Measurements from ENCODE around the gene PGM3.

PGM3 gene

GRCh38 chr6:83231146-83231545 is 38.1 kb upstream of the PGM3 start:
- H3K4me3 ChIP-seq (ENCODE audit: low read depth, low read length): no peak overlapping the region
- CTCF ChIA-PET: interaction anchor here (0.7 to 3.3 kb wide), 6 partner anchors 9 to 305 kb away, joined by 4 to 21 read pairs (median 6); partner anchors contain the start of gene PRSS35
- POLR2A ChIA-PET: no interaction called here
- no peaks in the 10 kb centered on the region for H3K9me3 ChIP-seq (ENCODE audit: control insufficient read depth, insufficient read depth, low read depth, low read length)
- H3K27ac ChIP-seq (ENCODE audit: extremely low read depth, low read depth, low read length): no peak overlapping the region
- no peaks in the 10 kb centered on the region for H3K36me3 ChIP-seq (ENCODE audit: control insufficient read depth in 2 of 2, insufficient read depth in 1 of 2, low read length in 2 of 2)
- H3K4me1 ChIP-seq (ENCODE audit: control insufficient read depth, insufficient read depth, low read length): no peaks in the 10 kb centered on the region
- TF ChIP-seq ZNF571 (tag by site-specific recombination; IDR thresholded peaks at IDR 0.05): no peak

DNA sequence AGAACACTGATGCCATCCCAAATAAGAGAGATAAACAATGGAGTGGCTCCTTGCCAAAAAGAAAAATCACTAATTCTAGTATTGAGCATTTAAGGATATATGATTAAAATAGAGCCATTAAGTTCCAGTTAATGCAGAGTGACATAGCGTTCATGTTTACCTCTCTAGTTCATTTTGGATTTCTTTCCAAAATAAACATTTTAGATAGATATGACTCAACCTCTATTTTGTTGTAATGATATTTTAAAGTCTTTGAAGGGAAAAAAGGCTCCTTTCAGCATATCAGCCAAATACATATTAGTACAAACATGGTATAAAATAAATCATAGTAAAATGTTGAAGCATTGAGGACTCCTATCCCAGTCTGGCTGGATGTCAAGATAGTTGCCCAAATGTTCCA is 33.5 kb upstream of the PGM3 start:
- Histone ChIP-seq H3K9me3 (ENCODE audit: control insufficient read depth, insufficient read depth, low read depth, low read length) (no peaks in the 10 kb centered on the region), H3K4me3 (ENCODE audit: low read depth, low read length) (no peak overlapping the region), H3K27ac (ENCODE audit: extremely low read depth, low read depth, low read length) (no peak overlapping the region), H3K36me3 (ENCODE audit: control insufficient read depth in 2 of 2, insufficient read depth in 1 of 2, low read length in 2 of 2) (peaks cover 0 to 10% of the 10 kb centered on the region in 2 experiments; a peak in 1 of 3 replicates), H3K4me1 (ENCODE audit: control insufficient read depth, insufficient read depth, low read length) (no peaks in the 10 kb centered on the region)
- TF ChIP-seq ZNF629 (tag by site-specific recombination; IDR thresholded peaks at IDR 0.05) (0 out of 2 replicates have a peak, but pooled peaks have one; percentile 21), ZNF660 (tag by site-specific recombination; IDR thresholded peaks at IDR 0.05) (no peak), ZNF24 (tag by site-specific recombination; IDR thresholded peaks at IDR 0.05) (no peak), ZNF112 (tag by site-specific recombination; IDR thresholded peaks at IDR 0.05) (no peak), ZNF221 (tag by site-specific recombination; IDR thresholded peaks at IDR 0.05; ENCODE audit: borderline replicate concordance) (no peak), ZNF521 (tag by site-specific recombination; IDR thresholded peaks at IDR 0.05) (no peak), ZNF792 (tag by site-specific recombination; IDR thresholded peaks at IDR 0.05) (no peak), ZNF544 (tag by site-specific recombination; IDR thresholded peaks at IDR 0.05) (no peak), MYNN (tag by site-specific recombination; IDR thresholded peaks at IDR 0.05; ENCODE audit: borderline replicate concordance) (no peak), ZNF350 (tag by site-specific recombination; IDR thresholded peaks at IDR 0.05) (peak; percentile 13; the same call in 1 of the 2 replicates), ZNF561 (tag by site-specific recombination; IDR thresholded peaks at IDR 0.05; ENCODE audit: borderline replicate concordance) (no peak), ZNF501 (tag by site-specific recombination; IDR thresholded peaks at IDR 0.05) (no peak), HOXA7 (CRISPR knock-in tag; IDR thresholded peaks at IDR 0.05; ENCODE audit: borderline replicate concordance) (no peak), ZNF148 (tag by site-specific recombination; IDR thresholded peaks at IDR 0.05; ENCODE audit: borderline replicate concordance) (no peak), ZNF48 (tag by site-specific recombination; IDR thresholded peaks at IDR 0.05) (no peak)
- TF ChIP-seq, protein P1, sequence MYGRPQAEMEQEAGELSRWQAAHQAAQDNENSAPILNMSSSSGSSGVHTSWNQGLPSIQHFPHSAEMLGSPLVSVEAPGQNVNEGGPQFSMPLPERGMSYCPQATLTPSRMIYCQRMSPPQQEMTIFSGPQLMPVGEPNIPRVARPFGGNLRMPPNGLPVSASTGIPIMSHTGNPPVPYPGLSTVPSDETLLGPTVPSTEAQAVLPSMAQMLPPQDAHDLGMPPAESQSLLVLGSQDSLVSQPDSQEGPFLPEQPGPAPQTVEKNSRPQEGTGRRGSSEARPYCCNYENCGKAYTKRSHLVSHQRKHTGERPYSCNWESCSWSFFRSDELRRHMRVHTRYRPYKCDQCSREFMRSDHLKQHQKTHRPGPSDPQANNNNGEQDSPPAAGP (tag by site-specific recombination; IDR thresholded peaks at IDR 0.05): no peak
- ChIA-PET POLR2A (no interaction called here), CTCF (interaction anchor here (1.6 kb wide), 1 partner anchor 287 kb away, joined by 9 read pairs; the partner anchor contains the start of gene PRSS35)

- no peaks in the 10 kb centered on the region for H3K9me3 ChIP-seq (ENCODE audit: control insufficient read depth, insufficient read depth, low read depth, low read length)
- no peak overlapping the region for H3K27ac ChIP-seq (ENCODE audit: extremely low read depth, low read depth, low read length)
- CTCF ChIA-PET: interaction anchor here (0.5 to 9.0 kb wide), 62 partner anchors 9 to 1006 kb away, joined by 3 to 248 read pairs (median 4); partner anchors contain the start of genes DOP1A, PRSS35, RWDD2A and SNAP91
- POLR2A ChIA-PET: interaction anchor here (0.8 to 0.9 kb wide), 2 partner anchors 155 to 292 kb away, joined by 3 read pairs; partner anchors contain the start of gene DOP1A
- H3K4me1 ChIP-seq (ENCODE audit: control insufficient read depth, insufficient read depth, low read length): no peaks in the 10 kb centered on the region
- H3K36me3 ChIP-seq (ENCODE audit: control insufficient read depth in 2 of 2, insufficient read depth in 1 of 2, low read length in 2 of 2): peaks cover 0 to 18% of the 10 kb centered on the region in 2 experiments; a peak in 1 of 3 replicates
- no peak overlapping the region for H3K4me3 ChIP-seq (ENCODE audit: low read depth, low read length)
- TF ChIP-seq ZNF670 (tag by site-specific recombination; IDR thresholded peaks at IDR 0.05; ENCODE audit: low read depth) (no peak), KLF9 (tag by site-specific recombination; IDR thresholded peaks at IDR 0.05; ENCODE audit: low read depth) (no peak), GLIS1 (tag by site-specific recombination; IDR thresholded peaks at IDR 0.05) (no peak), PRDM1 (tag by site-specific recombination; IDR thresholded peaks at IDR 0.05) (no peak; the same call in 1 of the 2 replicates), TRIM28 (IDR thresholded peaks at IDR 0.05; ENCODE audit: borderline replicate concordance, low read length) (no peak), OVOL3 (tag by site-specific recombination; IDR thresholded peaks at IDR 0.05) (no peak), ZNF132 (tag by site-specific recombination; IDR thresholded peaks at IDR 0.05; ENCODE audit: borderline replicate concordance) (no peak), ZNF639 (tag by site-specific recombination; IDR thresholded peaks at IDR 0.05) (no peak)
- TF ChIP-seq, protein P2, sequence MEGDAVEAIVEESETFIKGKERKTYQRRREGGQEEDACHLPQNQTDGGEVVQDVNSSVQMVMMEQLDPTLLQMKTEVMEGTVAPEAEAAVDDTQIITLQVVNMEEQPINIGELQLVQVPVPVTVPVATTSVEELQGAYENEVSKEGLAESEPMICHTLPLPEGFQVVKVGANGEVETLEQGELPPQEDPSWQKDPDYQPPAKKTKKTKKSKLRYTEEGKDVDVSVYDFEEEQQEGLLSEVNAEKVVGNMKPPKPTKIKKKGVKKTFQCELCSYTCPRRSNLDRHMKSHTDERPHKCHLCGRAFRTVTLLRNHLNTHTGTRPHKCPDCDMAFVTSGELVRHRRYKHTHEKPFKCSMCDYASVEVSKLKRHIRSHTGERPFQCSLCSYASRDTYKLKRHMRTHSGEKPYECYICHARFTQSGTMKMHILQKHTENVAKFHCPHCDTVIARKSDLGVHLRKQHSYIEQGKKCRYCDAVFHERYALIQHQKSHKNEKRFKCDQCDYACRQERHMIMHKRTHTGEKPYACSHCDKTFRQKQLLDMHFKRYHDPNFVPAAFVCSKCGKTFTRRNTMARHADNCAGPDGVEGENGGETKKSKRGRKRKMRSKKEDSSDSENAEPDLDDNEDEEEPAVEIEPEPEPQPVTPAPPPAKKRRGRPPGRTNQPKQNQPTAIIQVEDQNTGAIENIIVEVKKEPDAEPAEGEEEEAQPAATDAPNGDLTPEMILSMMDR (tag by site-specific recombination; IDR thresholded peaks at IDR 0.05): peak; percentile 48; the same call in 1 of the 2 replicates
These were observed 28.9 kb upstream of the PGM3 start for GRCh38 chr6:83221889-83222479.

All from HEK293 (cell line).